HG03521 (cell line): ENCODE data around the gene DHX15.

Source experiments
- ATAC-seq: cut with Tn5 transposase; IDR thresholded peaks from one replicate; pipeline ENCODE4 v1.9.1; 2021; ENCODE audit warnings: mild to moderate bottlenecking, moderate library complexity; ENCODE audit not compliant: unreplicated experiment

Gene DHX15

GRCh38 chr4:24584211-24584850 lies at the start of gene DHX15:
Gene DHX15 (minus strand): TSS chr4:24584554. CDS start chr4:24584393, 161 bp downstream.
- peak; percentile 83 for ATAC-seq

- ATAC-seq = no peak
These were observed 47.7 kb upstream of the DHX15 start for GRCh38 chr4:24632011-24632410.

GRCh38 chr4:24630937-24631336 lies 46.6 kb upstream of the DHX15 start:
- ATAC-seq = no peak

GRCh38 chr4:24625091-24625490 lies 40.7 kb upstream of the DHX15 start:
- no peak for ATAC-seq

GRCh38 chr4:24624381-24624780 lies 40.0 kb upstream of the DHX15 start:
- ATAC-seq = no peak

- ATAC-seq = no peak
These were observed 37.9 kb upstream of the DHX15 start for GRCh38 chr4:24622146-24622834.

- ATAC-seq = no peak
These were observed 31.6 kb upstream of the DHX15 start for GRCh38 chr4:24615977-24616376.

- no peak for ATAC-seq
These were observed 30.5 kb upstream of the DHX15 start for GRCh38 chr4:24614881-24615280.

- ATAC-seq = no peak
These were observed 29.1 kb upstream of the DHX15 start for GRCh38 chr4:24613502-24613901.

GRCh38 chr4:24611575-24611974 lies 27.2 kb upstream of the DHX15 start:
- ATAC-seq = no peak

GRCh38 chr4:24607334-24607733 lies 23.0 kb upstream of the DHX15 start:
- no peak for ATAC-seq

GRCh38 chr4:24605216-24605615 lies 20.9 kb upstream of the DHX15 start:
- ATAC-seq = no peak

GRCh38 chr4:24604558-24605214 lies 20.3 kb upstream of the DHX15 start:
- ATAC-seq = no peak

GRCh38 chr4:24603343-24603742 lies 19.0 kb upstream of the DHX15 start:
- no peak for ATAC-seq

- ATAC-seq = no peak
These were observed 16.8 kb upstream of the DHX15 start for GRCh38 chr4:24601121-24601520.

- ATAC-seq = no peak
These were observed 14.9 kb upstream of the DHX15 start for GRCh38 chr4:24599275-24599674.

- no peak for ATAC-seq
These were observed 13.7 kb upstream of the DHX15 start for GRCh38 chr4:24598025-24598424.

- no peak for ATAC-seq
These were observed 11.3 kb upstream of the DHX15 start for GRCh38 chr4:24595659-24596058.

- ATAC-seq = no peak
These were observed 10.5 kb upstream of the DHX15 start for GRCh38 chr4:24594887-24595286.

GRCh38 chr4:24589448-24589847 lies 5.1 kb upstream of the DHX15 start:
- ATAC-seq = peak; percentile 43

- no peak for ATAC-seq
These were observed 4.0 kb upstream of the DHX15 start for GRCh38 chr4:24588216-24588954.
